Stromal cell of bone marrow (primary cell): ENCODE results near the gene NCS1.
A peak's percentile ranks its signal among the peaks of the same experiment; 100 is the strongest.
"Not testable (repeated sequence)": the region's sequence is repeated elsewhere in the genome, so short reads cannot be mapped to it uniquely, and the experiment has no call there.

Source experiments
- DNase-seq: peaks from one replicate; pipeline ENCODE4 v3.0.0-alpha.2; 2012; ENCODE audit warnings: low read depth

Gene NCS1

DNA sequence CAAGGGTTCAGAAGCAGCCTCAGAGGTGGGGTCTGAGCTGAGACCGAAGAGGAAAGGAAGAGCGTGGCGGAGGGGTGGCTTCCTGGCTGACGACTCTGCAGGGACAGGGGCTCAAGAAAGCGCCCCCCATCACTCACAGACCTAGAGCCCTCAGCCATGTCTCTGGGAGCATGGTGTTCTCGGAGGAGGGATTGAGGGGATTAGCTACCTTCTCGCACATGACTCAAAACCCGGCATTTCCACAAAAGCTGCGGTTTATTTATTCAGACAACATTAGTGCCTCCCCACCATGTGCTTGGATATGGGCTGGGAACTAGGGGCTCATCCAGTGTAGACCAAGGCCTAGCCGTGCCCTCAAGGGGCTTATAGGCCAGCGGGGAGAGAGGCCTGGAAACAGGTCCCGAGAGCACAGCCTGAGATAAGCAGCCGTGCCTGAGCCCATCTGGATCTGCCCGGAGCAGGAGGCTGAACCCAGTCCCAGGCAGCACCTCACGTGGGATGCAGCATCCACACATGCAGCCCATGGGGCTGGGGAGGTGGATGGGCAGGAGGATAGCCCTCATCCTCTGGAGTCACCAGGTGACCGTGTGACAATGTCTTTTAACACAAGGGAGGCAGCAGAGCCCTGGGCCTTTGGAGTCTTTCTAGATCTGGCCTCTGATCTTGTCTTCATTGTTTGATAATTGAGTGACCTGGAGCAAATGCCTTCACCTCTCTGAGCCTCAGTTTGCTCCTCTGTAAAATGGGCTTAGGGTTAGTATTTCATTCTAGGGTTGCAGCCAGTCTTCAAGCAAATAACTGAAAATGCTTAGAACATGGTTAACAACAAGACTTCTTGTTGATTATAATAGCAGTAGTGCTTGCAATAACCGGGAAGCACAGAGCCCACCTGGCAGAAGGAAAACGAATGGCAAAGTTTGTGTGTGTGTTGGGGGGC lies 92.5 kb downstream of the NCS1 start:
- DNase-seq = no peak

DNA sequence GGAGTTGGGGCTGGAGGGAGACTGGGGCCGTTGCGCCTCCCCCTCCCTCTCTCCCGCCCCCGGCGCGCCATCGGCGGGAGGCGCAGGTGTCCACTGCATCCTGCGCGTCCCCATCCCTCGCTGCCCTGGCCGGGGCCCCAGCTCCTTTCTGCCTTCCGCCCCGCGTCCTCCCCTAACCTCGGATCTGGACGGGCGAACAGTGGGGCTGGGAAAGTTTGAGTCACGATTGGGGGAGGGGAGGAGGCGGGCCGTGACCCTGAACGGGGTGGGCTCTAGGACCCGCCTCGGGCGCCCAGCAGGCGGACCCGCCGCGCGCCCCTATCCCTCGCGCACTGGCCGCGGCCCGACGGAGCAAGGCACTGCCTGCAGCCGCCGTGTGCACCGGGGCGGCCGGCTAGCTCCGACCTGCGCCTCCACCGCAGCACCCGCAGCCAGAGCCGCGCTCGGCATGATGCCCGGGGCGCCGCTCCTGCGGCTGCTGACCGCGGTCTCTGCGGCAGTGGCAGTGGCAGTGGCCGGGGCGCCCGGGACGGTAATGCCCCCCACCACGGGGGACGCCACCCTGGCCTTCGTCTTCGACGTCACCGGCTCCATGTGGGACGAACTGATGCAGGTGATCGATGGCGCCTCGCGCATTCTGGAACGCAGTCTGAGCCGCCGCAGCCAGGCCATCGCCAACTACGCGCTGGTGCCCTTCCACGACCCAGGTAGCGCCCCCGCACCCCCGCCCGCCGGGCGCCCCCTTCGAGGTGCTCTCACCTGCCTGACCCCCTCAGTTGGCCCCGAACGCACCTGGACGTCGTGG lies 93.4 kb downstream of the NCS1 start, which contains the start of gene HMCN2:
HMCN2 (plus strand) TSS at position 330 of the 805 bp plus-strand sequence; CDS start at position 449, 119 bp downstream.
- no peak for DNase-seq

DNA sequence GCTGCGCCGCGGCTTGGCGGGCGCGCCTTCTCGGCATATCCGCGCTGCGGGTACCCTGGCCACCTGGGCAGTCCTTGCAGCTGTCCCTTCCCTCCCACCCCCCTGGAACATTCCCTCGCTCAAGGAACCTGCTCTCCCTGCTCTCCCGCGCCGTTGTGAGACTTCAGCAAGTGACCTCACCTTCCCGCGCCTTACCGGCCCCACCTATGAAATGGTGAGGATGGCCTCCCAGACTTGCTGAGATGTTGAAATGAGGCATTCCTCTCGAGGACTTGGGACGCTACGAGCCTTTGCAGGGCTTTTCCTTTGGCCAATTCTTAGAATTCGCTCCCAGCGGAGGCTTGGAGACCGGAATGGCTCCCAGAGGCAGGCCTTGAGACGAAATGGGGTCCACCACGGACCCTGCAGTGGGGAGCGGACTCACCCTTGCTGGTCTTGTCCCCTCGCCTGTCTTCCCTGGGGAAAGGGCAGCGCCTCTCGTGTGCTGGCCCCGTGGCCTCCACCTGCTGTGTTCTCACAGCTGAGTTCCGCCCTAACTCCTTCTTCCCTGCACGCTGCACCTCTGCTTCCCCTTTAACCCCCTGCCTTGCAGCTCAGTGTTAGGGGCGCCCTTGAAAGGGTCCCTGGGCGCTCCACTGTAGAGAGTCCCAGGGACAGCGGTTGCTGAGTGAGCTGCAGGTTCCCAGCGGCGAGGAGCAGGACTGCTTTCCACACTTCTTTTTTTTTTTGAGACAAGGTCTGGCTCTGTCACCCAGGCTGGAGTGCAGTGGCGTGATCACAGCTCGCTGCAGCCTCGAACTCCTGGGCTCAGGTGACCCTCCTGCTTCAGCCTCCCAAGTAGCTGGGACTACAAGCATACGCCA lies 94.3 kb downstream of the NCS1 start:
- no peak for DNase-seq

DNA sequence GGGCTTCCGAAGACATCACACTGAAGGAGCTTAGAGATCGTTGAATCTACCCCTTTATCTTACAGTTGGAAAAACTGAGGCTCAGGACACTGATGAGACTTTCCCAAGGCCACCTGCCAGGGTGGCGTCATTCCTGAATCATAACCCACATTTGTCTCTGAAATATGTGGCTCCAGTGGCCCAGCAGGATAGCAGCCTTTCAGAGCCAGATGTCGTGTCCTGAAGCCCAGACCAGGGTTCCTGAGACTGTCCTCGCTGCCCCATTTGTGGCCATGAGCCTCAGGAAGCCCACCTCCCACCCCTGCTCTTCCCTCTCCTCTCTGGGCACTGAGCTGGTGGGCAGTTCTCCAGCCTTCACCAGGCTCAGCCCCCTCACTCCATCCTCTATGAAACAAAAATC lies 95.7 kb downstream of the NCS1 start:
- DNase-seq = no peak

DNA sequence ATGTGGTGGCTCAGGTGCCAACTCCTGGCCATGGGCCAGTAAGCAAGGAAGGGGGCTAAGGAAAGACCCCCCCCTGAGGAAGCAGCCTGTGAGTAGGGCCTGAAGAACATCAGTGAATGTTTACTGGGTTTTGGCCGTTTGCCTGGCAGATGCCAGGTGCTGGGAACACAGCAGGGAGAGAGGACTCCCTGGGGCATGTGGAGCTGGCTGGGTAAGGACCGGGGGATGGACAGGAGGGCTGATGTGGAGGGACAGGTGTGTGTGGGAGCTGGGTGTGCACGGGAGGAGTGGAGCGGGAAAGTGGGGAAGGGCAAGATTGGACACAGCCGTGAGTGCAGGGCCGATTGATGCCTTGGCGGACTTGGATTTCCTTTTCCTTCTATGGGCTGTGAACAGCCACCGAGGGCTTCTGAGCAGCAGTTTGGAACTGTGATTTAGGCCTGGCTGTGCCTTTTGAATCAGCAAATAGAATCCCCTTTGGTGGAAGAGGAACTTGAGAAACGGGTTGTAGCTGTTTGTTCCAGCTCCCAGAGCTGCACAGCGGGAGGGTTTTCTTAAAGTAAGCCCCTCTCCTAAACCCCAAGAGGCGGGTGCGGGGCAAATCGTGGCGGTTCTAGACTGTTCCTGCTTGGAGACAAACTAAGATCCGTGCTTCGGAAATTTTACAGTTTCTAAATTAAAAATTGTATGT lies 96.5 kb downstream of the NCS1 start:
- DNase-seq = no peak

DNA sequence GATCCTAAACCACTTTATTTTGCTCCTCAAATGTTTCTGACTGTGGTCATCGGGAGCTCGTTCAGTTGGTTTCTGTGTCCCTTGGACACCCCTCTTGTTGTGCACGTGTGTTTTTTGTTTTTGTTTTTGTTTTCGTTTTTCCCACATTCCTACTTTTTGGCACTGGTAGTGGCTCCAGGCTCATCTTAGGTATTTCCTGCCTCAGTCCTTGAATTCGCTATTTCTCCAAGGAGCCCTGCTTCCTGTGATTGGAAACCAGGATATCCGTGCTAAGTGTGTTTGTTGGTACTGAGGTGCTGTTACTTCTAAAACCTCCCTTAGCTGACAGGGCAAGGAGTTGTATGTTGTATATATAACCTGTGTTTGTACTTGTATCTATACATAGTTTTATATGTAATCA lies 99.3 kb downstream of the NCS1 start:
- DNase-seq = no peak

DNA sequence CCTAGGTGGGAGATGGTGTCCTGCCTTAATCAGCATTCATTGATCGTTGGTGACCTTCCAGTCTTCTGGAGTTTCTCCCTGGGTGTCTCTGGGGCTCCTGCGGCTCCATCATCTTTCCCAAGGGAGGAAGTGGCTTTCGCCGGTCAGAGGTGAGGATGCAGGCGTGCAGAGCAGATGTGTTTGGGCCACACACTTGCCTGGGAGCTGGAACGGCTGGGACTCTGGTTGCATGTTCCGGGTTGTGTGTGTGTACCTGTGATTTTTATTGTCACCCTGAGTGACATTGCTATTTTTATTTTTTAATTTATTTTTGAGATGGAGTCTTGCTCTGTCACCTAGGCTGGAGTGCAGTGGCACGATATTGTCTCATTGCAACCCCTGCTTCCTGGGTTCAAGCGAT lies 103.0 kb downstream of the NCS1 start:
- no peak for DNase-seq

DNA sequence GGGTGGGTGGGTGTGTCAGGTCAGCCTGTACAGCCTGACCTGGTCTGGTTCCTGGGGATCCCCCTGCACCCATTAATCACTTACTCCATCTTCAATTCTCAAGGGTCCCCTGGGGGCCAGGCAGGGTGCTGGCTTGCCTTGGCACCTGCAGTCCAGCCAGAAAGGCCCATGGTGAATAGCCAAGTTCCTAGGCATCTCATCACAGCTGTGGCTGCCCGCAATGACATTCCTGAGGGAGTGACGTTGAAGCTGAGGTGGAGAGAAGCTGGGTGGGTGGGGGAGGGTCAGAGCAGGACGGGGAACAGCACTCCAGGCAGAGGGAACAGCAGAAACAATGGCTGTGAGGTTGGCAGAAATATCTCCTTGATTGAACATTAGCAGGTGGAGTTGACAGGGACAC lies 103.9 kb downstream of the NCS1 start:
- peak; percentile 22 for DNase-seq

DNA sequence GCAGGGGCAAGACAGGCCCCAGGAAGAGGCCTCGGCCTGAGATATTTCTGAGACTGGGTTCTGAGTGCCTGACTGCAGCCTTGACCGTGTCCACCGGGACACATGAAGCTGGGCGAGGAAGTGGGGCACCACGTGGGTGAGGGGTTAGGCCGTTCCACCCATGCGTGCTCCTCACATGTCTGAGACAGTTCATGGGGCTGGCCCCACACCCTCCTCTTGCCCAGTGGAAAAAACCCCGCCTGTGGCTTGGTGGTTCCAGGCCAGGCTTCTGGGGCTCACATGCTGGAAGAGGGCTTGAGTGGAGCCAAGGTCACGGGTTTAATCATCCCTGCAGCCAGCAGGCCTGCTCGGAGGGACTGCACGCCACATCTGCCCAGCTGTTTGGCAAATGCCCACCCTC lies 104.8 kb downstream of the NCS1 start:
- no peak for DNase-seq

DNA sequence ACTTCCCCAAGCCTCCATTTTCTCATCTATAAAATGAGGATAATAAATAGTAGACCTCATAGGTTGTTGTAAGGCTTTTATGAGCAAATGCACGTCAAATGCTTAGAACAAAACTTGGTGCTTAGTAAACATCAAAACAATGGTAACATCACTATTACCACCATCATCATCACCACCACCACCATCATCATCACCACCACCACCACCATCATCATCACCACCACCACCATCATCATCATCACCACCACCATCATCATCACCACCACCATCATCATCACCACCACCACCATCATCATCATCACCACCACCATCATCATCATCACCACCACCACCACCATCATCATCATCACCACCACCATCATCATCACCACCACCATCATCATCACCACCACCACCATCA lies 105.3 kb downstream of the NCS1 start:
- not testable (repeated sequence) for DNase-seq

DNA sequence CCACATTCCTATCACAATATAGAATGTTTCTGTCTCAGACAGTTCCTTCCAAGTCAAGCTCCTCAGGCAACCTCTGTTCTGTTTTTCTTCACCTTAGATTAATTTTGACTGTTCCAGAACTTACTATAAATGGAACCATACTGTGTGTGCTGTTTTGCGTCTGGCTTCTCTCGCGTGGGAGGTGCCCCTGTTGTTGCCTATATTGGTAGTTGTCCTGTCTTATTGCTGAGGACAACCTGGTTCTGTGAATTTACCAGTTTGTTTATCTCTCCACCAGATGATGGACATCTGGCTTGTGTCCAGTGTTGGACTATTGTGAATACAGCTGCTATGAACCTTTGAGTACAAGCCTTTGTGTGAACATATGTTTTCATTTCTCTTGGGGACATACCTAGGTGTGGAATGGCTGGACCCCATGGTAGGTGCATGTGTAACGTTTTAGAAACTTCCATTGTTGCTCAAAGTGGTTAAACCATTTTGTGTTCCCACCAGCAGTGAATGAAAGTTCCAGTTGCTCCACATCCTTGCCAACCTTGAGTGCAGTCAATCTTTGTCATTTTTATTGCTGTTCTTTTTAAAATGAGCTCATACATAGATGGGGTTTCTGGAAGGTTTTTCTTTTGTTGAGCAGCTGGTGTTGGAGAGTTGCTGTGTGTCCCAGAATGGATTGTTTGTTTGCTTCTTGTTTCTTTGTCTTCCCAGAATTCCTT lies 111.5 kb downstream of the NCS1 start:
- no peak for DNase-seq

DNA sequence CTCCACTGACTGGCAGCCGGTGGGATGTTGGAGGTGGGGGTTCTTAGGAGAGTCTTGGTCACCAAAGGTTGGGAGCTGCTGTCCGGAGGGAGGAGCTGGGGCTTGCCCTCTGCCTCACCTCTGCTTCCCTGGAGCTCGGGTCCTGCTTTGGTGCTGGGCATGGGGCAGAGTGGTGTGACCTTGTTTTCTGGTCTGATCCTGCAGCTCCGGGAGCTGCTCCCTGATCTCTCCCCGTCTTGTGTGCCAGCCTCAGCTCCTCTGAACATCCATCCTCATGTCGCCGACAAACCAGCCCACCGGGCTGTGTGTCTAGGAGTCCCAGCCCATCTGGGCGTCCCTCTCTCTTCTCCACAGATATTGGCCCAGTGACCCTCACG lies 112.0 kb downstream of the NCS1 start:
- DNase-seq = no peak

DNA sequence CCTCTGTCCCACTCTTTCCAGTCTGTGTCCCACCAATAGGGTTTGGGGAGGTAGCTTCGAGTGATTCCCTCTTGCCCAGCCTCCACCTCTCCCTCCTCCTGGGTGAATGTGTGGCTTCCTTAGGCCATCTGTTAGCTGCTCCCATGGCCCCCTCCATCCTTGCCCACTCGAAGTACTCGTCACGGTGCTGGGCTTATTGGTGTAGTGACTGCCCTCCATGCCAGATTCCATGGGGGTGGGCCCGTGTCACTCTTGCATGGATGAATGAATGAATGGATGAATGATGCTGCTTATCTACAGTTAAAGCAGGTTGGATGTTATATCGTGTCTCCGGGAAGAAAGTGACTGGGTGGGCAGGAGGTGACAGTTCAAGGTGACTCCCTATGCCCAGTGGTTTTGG lies 112.5 kb downstream of the NCS1 start:
- no peak for DNase-seq

DNA sequence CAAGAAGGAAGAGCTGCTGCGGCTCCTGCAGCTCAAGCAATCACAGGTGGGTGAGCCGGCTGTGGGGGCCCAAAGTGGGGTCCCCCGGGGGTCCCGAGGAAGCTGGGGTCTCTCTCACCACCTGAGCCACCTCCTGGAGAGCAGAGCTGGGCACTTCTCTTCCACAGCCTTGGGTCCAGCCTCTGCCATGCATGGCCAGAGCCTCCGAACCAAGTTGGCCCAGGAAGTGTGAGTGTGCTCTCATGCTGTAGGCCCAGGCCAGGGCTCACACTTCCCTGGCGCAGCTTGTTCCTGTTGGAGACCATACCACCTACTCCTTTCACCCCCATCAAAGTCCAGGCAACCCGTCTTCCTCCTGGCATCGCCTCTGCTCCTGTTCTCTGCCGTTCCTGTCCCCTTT lies 113.1 kb downstream of the NCS1 start:
- DNase-seq = no peak

DNA sequence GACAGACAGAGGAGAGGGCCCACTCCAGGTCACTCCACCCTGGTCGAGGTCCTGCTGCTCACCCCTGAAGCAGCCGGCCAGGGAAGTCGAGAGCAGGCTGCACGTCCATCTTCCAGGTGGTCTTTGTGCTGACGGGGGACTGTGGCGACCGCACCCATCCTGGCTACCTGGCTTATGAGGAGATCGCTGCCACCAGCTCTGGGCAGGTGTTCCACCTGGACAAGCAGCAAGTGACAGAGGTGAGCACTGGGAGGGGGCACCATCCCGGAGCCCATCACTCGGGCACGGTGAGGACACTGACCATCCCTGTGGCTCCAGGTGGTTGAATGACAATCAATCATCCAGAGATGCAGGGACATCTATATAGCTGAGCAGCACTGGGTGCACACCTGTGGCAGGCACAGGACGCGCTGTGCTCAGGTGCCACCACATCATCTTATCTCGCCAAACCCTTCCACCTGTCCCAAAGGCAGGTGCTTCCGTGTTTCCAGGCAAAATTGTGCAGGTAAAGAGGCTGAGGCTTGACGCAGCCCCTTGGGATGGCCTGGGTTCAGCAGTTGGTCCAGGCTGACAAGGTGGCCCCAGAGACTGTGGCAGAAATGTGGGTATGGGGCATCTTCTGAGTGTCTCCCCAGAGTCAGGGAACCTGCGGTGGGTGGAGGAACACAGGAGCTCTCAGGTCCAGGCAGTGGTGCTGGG lies 114.0 kb downstream of the NCS1 start:
- no peak for DNase-seq
